Astrocyte of the hippocampus (primary cell): ENCODE data around the gene CNTN5.

Experiments used
- DNase-seq: peaks from one replicate; pipeline ENCODE4 v3.0.0; 2011; ENCODE audit warnings: low read depth, low spot score

The CNTN5 gene

DNA sequence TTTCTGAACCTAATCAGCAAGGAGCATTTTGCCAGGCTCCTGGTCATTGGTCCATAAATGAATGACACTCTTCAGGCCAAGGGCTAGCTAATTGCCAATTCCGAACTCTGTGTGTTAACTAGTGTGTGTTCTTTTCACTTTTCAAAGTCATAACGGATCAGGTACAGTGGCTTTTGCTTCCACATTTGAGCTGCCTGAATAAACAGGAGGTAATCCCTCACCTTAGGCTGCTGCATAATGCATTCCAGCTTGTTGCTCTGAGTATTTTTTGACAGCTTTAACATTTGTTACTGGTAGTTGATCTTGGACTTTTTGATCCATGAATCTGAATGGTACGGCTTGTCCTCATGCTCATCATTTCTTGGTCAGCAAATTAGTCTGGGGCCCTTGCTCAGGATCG, 485.1 kb downstream of the CNTN5 start:
- peak; percentile 66 for DNase-seq

DNA sequence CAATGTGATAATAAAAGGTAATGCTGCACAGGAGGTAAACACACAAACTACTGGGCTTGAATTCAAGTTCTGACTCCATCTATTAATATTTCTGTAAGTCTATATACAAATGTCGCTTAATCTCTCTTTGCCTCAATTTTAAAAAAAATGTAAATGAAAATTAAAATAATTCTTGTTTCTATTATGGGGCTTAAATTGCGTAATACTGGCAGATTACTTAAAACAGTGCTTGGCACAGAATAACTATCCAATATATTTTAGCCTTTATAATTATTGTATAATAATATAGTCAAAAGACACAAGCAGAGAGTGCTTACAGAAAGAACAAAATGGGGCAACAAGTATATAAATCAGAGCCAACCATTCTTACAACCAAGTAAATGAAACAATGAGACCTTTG, 489.1 kb downstream of the CNTN5 start:
- DNase-seq, result no peak

DNA sequence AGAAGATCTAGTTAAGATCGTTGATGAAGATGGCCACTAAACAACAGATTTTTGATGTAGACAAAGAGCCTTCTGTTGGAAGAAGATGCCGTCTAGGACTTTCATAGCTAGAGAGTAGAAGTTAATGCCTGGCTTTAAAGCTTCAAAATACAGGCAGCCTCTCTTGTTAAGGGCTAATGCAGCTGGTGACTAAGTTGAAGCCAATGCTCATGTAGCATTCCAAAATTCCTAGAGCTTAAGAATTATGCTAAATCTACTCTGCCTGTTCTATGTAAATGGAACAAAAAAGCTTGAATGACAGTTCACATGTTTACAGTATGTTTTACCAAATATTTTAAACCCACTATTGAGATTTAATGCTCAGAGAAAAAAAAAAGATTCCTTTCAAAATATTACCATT, 492.6 kb downstream of the CNTN5 start:
- DNase-seq, result peak; percentile 56

DNA sequence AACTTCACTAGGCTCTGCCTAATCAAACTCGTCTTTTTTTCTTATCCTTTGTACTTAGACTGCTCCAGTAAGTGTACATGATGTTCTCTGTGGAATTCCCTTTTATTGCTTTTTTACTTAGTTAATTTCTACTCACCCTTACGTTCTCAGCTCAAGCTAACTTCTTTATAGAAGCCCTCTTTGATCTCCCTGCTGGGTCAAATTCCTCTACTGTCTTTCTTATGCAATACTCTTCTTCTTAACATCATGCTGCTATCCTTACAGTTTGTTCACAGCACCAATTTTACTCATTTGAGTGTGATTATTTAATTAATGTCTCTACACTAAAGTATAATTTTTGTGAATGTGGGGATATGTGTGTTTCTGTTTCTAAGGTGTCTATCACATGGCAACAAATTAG, 498.3 kb downstream of the CNTN5 start:
- DNase-seq, result no peak

DNA sequence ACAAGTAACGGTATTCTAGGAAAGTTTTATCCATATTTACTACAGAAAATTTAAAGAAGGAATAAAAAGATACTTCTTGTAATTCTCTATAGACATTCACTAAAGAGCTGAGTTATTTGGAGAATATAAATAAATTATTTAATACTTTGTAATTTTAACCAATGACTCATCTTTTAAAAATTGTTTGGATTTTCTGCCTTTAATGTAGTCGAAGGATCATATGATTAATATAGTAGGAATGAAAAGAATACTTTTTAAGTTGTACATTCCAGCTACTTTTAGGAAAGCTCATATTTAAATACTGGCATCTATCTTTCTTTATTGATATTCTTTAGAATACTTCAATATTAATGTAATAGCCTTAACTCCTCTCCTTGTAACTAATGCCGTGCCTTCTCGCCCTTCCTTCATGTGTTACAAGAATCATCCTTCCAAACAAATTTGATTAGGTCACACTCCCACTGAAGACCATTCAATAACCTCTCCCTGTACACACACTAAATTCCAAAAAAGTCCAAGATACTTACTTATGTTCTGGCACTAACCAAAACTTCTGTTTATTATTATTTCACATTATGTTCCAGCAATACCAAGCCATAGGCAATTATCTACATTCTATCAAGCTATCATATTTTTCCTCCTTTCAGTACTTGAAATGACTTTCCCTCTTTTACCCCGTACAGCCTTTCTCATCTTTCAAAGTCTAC, 501.9 kb downstream of the CNTN5 start:
- DNase-seq, result peak; percentile 7

DNA sequence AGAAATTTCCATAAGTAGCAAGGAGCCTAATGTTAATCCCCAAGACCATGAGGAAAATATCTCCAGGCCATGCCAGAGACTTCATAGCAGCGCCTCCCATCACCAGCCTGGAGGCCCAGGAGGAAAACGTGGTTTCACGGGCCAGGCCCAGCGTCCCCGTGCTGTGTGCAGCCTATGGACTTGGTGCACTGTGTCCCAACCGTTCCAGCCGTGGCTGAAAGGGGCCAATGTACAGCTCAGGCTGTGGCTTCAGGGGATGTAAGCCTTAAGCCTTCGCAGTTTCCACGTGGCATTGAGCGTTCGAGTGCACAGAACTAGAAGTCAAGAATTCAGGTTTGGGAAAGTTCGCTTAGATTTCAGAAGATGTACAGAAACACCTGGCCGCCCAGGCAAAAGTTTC, 510.7 kb downstream of the CNTN5 start:
- no peak for DNase-seq

DNA sequence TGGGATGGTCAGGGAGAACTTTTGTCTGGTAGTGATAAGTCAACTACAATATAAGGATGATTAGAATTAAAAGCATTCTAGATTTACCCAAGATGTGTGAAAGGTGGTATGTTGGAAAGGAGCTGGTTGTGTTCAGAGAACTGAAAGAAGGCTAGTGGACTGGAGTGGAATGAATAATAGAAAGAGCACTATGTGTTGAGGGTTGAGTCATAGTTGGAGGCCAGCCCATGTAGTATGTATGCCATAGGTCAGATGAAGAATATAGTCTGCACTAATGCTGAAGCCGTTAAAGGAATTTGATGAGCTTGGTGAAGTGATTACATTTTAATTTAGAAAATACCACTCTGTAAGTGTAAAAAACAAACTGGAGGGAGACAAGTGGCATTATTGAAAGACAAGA, 514.1 kb downstream of the CNTN5 start:
- no peak for DNase-seq

DNA sequence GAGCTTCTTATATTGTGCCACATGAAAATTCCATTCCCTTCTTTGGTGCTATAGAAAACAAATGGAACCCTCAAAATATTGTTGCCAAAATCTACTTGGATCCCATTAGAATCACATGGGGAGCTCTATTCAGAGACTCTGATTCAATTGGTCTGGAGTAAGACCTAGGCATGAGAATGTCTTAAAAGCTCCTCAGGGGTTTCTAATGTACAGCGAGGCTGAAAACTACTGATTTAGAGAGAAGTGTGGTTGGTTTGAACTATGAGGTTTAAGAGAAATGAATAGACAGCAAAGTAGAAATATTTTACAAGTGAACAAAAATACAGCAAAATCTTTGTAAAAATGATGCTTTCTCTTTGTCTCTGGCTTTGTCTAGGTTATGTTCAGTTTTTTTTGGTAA, 514.7 kb downstream of the CNTN5 start:
- DNase-seq, result no peak

DNA sequence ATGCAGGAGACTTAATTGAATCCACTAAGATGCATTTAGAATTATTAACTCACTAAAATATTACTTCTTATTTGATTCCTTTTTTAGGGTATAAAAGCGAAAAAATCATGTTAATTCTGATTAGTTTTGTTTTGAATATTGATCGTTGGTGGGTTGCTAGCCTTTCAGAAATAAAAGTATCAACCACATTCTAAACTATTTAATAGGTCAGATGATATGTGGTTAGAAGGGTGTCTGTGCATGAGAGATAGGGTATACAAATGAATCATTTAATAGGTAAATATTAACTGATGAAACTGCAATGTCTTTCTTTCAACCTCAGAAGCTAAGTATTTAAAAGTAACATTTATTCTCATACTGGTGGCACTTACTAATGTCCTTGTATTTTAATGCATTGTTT, 515.1 kb downstream of the CNTN5 start:
- no peak for DNase-seq

DNA sequence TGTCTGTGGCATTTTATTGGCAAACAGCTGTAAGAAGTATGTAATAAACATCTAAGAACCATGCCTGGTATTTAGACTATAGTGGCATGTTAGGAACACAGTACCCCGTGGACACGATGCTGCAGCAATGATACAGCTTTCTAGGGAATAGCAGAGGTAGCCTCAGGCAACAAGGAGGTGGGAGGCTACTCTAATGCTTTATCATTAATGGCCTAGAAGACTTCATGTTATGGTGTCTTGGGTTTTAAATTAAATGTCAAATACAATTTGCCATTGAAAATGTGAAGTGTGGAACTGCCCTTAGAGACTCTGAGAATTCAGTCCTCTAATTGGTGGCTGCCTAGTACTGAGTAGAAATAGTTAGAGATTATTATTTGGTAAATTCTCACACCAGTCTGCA, 516.9 kb downstream of the CNTN5 start:
- DNase-seq, result no peak

DNA sequence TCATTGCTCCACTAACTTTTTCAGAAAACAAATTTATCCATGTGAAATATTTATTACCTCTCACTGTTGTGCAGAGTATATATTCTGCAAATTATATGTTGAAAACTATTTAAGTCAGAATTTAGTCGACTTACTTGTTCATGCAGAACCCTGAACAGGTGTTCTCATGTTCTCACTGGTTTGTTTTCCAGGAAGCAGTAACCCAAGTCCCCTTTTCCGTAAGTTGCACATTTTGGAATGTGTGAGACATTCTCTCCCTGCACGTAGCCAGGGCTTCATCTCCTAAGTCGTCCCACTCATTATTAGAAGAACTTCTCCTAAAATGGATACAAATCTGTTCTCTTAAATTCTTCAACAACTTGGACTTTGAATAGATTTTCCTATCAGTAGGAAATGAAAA, 524.9 kb downstream of the CNTN5 start:
- DNase-seq, result no peak

DNA sequence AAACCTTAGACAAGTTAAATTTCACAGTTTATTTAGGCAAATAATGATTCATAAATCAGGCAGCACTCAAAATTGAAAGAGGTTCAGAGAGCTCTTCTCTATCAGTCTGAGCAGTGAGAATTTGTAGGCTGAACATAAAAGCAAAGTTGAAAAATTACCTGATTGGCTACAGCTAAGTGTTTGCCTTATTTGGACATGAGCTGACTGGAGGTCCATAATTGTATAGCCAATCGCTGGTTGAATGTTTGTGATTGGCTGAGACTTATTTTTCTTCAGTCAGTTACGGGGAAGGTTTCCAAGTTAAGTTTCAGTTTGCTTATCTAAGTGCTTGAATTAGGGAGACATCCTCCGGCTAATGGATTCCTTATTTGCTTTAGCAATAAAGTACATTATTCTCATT, 527.5 kb downstream of the CNTN5 start:
- no peak for DNase-seq

DNA sequence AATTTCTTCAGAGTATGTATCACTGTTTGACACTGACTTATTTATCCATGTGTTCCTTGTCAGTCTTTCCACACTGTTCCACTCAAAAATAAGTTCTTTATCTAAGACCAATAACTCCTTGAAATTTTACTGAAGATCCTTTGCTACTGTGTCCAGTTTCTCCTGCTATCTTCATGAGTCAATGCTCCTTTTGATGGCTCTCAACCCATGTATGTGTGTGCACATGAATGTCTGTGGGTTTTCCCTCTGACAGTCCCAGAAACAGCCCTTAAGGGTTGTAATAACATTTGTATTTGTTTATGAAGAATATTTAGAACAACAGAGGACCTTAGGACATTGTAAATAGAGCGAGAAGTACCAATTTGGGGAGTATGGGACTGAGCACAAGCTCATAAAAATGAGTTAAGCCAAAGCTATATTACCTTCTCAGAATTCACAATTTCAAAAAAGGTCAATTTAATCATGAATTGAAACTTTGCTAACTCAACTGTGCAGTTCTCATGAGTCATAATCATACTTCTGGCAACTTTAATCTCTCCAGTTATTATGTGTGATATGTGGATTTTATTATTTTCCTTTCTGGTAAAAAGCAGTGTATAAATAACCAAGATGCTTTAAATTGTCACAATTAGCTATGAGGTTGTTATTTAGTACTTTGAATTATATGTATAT, 533.6 kb downstream of the CNTN5 start:
- DNase-seq, result no peak

DNA sequence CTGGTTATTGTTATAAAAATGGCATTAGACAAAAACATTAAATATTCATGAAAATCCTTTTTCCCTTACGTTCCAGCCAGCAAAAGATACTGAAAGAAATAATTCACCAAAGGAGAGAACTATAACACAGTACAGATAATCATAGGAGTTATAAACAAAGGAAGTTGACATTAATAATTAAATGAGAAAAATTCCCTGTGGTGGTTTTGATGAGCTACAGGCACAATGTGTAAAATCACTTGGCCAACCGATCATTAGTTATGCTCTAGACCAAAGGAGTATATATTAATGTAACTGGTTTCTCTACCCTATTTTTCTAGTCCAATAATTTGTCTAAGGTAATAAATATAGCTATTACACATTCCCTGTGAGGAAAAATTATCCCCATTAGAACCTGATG, 534.7 kb downstream of the CNTN5 start:
- no peak for DNase-seq

DNA sequence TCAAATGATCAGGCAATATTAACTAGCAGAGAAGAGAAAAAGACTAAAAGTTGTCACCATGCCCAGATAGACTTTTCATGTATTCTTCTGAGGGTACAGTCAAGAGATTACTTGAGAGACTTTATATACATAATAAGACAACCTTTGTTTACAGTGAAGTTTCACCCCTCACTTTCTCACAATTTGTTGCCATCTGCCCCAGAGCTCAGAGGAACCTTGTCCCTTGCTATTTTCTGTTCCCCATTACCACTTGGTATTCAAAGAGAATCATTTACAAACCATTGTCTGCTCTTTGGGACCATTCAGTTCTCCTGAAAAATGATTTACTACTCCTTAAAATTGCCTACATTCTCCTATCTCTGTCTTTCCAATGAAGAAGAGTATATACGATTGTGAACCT, 544.6 kb downstream of the CNTN5 start:
- DNase-seq, result no peak

DNA sequence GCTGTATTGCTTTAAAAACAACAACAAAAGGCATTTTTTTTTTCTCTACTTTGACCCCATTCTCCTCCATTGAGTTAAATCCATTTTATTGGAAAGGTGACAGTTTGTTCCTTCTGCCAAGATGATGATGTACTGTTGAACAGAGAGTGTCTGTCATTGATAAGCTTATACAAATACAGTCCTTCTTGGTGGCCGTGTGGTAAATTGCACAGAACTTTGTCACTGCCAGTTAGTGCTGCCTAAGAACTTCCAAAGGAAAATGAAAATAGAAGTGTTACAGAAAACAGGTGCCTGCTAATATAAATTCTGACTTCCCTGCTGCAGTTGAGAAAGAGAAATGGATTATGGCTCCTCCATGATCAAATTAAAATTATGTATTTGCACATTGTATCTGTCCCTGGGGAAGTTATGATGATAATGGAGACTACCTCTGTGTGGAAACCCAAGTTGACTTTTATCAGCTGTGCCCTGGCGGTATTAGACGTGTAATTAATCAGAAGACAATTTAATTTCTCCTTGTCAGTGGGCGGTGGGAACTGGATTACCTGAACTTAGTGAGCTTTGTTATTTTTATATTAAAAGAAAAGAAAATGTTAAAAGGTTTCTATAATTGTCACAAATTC, 546.7 kb downstream of the CNTN5 start:
- DNase-seq, result no peak

DNA sequence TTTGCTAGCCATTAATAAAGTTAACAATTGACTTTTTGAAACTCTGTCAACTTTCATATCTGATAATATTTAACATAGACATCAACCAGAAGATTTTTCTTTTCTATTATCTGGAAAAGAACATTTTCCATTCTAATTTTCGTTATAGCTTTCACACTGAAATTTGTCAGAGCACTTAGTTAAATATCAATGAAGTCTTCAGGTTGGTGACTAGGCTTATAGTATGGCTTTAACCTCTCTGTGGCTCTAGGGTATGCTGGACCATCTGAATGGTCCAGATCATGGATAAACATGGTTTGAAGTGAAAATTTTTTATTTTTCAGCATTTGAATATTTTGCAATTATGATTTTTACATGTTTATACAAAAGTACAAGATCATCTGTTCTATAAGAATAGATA, 548.1 kb downstream of the CNTN5 start:
- no peak for DNase-seq

DNA sequence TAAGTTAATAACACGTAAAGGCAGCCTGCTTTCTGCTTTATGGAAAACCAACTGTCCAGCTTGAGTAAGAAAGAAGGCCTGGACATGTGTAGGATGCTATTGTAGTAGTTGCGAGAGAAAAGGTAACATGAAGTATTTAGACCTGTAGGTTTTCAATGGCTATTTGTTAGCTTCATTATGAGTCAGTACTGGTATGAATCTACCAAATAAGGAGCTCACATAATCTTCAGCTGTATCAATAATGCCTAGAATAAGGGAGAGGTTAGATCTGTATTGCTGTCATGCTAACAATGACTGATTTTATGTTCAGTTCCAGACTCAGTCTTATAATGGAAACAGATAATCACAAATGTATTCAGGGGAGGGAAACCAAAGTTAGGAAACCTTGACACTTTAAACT, 550.3 kb downstream of the CNTN5 start:
- DNase-seq, result no peak

DNA sequence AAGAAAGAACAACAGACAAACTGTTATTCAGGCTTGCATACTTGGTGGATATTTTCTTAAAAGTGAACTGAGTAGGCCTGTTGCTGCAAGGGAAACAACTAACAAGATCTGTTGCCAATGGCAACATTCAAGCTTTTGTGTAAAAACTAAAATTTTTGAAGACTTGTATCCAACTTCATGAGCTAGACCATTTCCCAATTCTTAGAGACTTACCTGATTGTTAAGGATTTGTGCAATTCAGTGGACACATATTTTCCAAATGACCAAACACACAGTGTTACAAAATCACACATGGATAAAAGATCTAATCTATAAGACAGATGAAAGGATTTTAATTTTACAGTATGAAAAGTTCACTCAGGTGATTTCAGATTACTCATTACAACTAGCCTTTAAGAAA, 564.1 kb downstream of the CNTN5 start:
- no peak for DNase-seq

DNA sequence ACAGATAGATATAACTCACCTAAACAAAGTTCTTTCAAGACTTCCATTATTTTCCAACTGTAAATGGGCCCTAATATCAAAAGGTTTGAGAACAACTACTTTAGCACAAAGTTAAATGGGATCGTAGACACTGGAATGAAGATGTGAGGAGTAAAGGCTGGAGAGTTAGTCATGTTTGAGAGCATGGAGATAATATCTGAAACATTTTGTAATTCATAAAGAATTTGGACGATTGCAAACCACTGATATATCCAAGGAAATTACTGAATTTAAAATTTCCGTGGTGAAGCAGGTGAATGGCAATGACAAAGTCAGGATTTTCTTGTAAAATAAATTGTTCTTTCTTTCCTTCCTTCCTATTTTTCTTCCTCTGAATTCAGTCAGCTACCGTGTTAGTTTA, 564.9 kb downstream of the CNTN5 start:
- DNase-seq, result no peak

DNA sequence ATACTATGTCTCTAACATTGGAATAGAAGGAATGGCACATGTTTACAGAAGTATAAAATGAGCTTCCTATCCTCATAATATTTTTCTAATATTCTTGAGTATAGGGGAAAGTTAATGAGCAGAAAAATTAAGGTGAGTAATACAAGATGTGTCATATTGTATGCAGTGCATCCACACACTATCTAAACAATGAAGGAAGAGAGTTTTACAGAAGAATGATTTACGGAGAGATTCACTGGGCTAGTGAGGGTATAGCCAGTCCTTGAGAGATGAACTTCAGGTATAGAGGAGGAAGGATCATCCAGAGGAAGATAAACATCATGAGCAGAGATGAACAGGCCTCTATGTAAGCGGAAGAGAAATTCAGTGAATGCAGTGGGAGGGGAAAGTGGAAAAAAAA, 569.0 kb downstream of the CNTN5 start:
- DNase-seq, result no peak

DNA sequence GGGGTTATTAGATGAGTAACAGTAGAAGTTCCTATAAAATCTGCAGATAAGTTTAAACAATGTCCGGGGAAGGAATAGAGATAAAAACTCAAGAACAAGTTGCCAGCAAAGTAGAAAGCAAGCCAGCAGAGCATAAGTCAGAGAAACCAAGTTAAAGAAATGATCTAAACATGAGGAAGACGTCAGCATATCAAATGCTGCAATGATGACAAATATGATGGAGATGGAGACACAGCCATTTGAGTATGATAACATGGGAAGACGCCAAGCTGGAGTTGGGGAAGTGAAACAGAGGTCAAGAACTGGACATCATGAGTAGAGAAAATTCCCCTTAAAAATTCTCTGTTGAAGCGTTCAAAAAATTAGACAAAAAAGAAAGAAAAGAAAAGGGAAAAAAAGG, 571.5 kb downstream of the CNTN5 start:
- no peak for DNase-seq

DNA sequence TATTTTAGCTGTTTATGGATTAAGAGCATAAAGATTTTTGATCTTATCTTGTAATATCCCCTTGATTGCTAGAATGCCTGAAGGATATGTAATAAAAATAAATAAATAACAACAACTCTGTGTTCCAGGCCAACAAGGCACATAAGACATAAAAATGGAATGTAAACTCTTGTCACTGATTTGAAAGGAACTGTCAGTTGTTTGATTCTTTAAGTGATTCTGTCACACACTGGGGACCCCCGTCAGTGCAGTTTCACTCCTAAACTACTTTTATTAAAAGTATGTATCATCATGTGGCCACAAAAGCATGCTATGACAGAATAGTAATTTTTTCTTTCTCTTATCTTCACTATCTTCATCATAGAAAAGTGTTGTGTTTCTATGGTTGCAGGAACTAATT, 572.4 kb downstream of the CNTN5 start:
- DNase-seq, result no peak
